GM23338 (cell line): Measurements from ENCODE around the gene GEN1. TPM values are rescaled to one million over a fixed set of nuclear protein-coding genes. Genes with fewer than 3 reads are reported as not detected.

Experiments
- ATAC-seq: fragments of 200-7000 bp; cut with Tn5 transposase; 3 replicates; pipeline ENCODE4 v1.9.1; 2020
- DNase-seq: peaks from one replicate; pipeline ENCODE4 v3.0.0-alpha.2; 2015; ENCODE audit warnings: low spot score
- H2AFZ ChIP-seq: fragments of 200-600 bp; sonication (generic); 2 replicates; pipeline ENCODE4 v1.8.0; 2016; ENCODE audit warnings: antibody characterized with exemption, mild to moderate bottlenecking, moderate library complexity
- H3F3A ChIP-seq: fragments of 200-600 bp; sonication (generic); replicated peaks from 2 replicates; pipeline ENCODE4 v1.8.0; 2017; ENCODE audit warnings: antibody characterized with exemption, mixed run types, low read depth
- H3K27ac ChIP-seq: fragments of 200-600 bp; sonication (generic); 2 replicates; pipeline ENCODE4 v1.6.1; 2016; ENCODE audit warnings: low read depth
- H3K27me3 ChIP-seq: fragments of 200-600 bp; sonication (generic); 2 replicates; pipeline ENCODE4 v1.8.0; 2016; ENCODE audit warnings: mild to moderate bottlenecking, mixed run types, moderate library complexity; ENCODE audit not compliant: insufficient read depth
- H3K36me3 ChIP-seq: fragments of 200-600 bp; sonication (generic); 2 replicates; pipeline ENCODE4 v1.8.0; 2016; ENCODE audit warnings: mild to moderate bottlenecking; ENCODE audit not compliant: insufficient read depth
- H3K4me1 ChIP-seq: fragments of 200-600 bp; sonication (generic); 2 replicates; pipeline ENCODE4 v1.8.0; 2016; ENCODE audit warnings: mild to moderate bottlenecking, moderate library complexity; ENCODE audit not compliant: insufficient read depth
- H3K4me2 ChIP-seq: fragments of 200-600 bp; sonication (generic); 2 replicates; pipeline ENCODE4 v1.7.1; 2017; ENCODE audit warnings: mixed run types
- H3K4me3 ChIP-seq: fragments of 200-600 bp; sonication (generic); 2 replicates; pipeline ENCODE4 v1.6.1; 2016; ENCODE audit warnings: mixed run types
- H3K79me2 ChIP-seq: fragments of 200-600 bp; sonication (generic); replicated peaks from 2 replicates; pipeline ENCODE4 v1.8.0; 2017; ENCODE audit warnings: mild to moderate bottlenecking; ENCODE audit not compliant: insufficient read depth
- H3K9me2 ChIP-seq: fragments of 200-600 bp; sonication (generic); 2 replicates; pipeline ENCODE4 v1.8.0; 2017; ENCODE audit not compliant: insufficient read depth
- H4K20me1 ChIP-seq: fragments of 200-600 bp; sonication (generic); replicated peaks from 2 replicates; pipeline ENCODE4 v1.8.0; 2017; ENCODE audit warnings: mild to moderate bottlenecking; ENCODE audit not compliant: insufficient read depth
- H3K27ac Mint-ChIP-seq: 2 replicates; pipeline ENCODE4 v1.8.0; 2020; ENCODE audit warnings: inconsistent platforms, mild to moderate bottlenecking, moderate library complexity, mixed read lengths
- H3K27me3 Mint-ChIP-seq: 3 replicates; pipeline ENCODE4 v1.8.0; 2022; ENCODE audit warnings: low read depth, mild to moderate bottlenecking, moderate library complexity, mixed read lengths, inconsistent platforms; ENCODE audit not compliant: insufficient read depth, poor library complexity
- H3K36me3 Mint-ChIP-seq: 3 replicates; pipeline ENCODE4 v1.8.0; 2021; ENCODE audit warnings: low read depth, mild to moderate bottlenecking, inconsistent platforms, moderate library complexity, mixed read lengths
- H3K4me1 Mint-ChIP-seq: 3 replicates; pipeline ENCODE4 v1.8.0; 2020; ENCODE audit warnings: mild to moderate bottlenecking, inconsistent platforms, mixed read lengths
- H3K4me3 Mint-ChIP-seq: 3 replicates; pipeline ENCODE4 v1.8.0; 2021; ENCODE audit warnings: moderate library complexity, mild to moderate bottlenecking, inconsistent platforms, mixed read lengths
- H3K9me3 Mint-ChIP-seq: 3 replicates; pipeline ENCODE4 v1.8.0; 2020; ENCODE audit warnings: moderate library complexity, mild to moderate bottlenecking, inconsistent platforms, mixed read lengths
- CREB1 ChIP-seq: fragments of 250-450 bp; sonication (Bioruptor Pico); IDR thresholded peaks from 2 replicates; pipeline ENCODE4 v1.5.0; 2020; ENCODE audit warnings: low read depth, mild to moderate bottlenecking, moderate library complexity
- NANOG ChIP-seq: IDR thresholded peaks from 2 replicates; pipeline ENCODE4 v1.6.1; 2016; ENCODE audit warnings: antibody characterized with exemption, borderline replicate concordance
- POLR2AphosphoS5 ChIP-seq: IDR thresholded peaks from 2 replicates; pipeline ENCODE4 v1.6.1; 2016; ENCODE audit warnings: antibody characterized with exemption, low read depth
- ZNF331 ChIP-seq: fragments of 250-450 bp; sonication (Bioruptor Pico); IDR thresholded peaks from 2 replicates; pipeline ENCODE4 v1.5.0; 2020; ENCODE audit warnings: low read depth, mild to moderate bottlenecking, moderate library complexity
- polyA plus RNA-seq: library from polyadenylated mRNA; unstranded; fragments of >200 nt; fragmentation: Nextera tagmentation; extraction: Ambion mirVana; gene quantifications from 2 replicates; pipeline ENCODE4 v1.2.1, GENCODE V29; 2016
- total RNA-seq: library from RNA; depleted of rRNA; stranded (reverse); fragments of >200 nt; shearing (Covaris generic); gene quantifications from 2 replicates; pipeline ENCODE4 v1.2.3, GENCODE V29; 2014
- TF ChIP-seq, protein P1 (sequence below): IDR thresholded peaks from one replicate; pipeline ENCODE4 v1.6.1; 2018; ENCODE audit warnings: antibody characterized with exemption; ENCODE audit not compliant: unreplicated experiment
- TF ChIP-seq, protein P2 (sequence below): fragments of 250-450 bp; sonication (Bioruptor Pico); IDR thresholded peaks from 2 replicates; pipeline ENCODE4 v1.5.0; 2020; ENCODE audit warnings: mild to moderate bottlenecking, moderate library complexity
- TF ChIP-seq, protein P3 (sequence below), 2 experiments: fragments of 200-600 bp in 1 of 2; sonication (generic) in 1 of 2; conservative IDR thresholded peaks; 2 replicates each; pipeline versions ENCODE4 v1.5.1 to v1.6.1; 2016 to 2017; ENCODE audit warnings: antibody characterized with exemption in 2 of 2, low read depth in 2 of 2, mild to moderate bottlenecking in 2 of 2, moderate library complexity in 1 of 2

Gene GEN1
- total and polyA plus RNA-seq, 2 experiments from 2014 or later, result 14.2 to 43.3 TPM

DNA sequence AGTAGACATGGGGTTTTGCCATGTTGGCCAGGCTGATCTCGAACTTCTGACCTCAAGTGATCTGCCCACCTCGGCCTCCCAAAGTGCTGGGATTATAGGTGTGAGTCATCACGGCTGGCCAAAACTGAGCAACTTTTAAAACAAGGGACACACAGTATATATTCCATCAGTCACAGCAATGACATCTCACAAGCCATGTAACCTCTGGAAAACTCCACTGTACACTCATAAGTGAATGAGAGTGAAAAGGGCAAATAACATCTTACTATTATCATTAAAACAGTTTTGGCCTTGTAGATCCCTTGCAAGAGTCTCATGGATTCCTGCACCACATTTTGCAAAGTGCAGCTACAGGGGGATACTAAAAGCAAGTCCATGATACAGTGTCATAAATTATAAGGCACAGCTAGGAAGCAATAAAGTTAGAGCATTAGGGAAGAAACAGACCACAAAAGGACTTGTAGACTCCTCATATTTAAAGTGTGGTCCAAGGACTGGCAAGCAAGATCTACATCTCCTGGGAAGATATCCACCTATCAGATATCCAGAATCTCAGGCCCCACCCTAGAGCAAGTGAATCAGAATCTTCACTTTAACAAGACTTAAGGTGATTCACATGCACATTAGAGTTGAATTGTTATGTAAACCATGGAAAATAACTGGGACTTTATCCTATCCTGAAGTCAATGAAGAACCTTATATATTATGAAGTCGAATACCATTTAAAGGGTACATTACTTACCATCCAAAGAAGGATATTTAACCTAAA, 6.1 kb upstream of the GEN1 start:
- peak overlapping the region; percentile 13; the same call in 1 of the 2 replicates for H3K4me3 ChIP-seq
- H3F3A ChIP-seq, result no peaks in the 10 kb centered on the region
- H3K27ac Mint-ChIP-seq, result peak overlapping the region; percentile 90
- TF ChIP-seq NANOG, result peak; percentile 65; the same call in 1 of the 2 replicates
- TF ChIP-seq, protein P1, sequence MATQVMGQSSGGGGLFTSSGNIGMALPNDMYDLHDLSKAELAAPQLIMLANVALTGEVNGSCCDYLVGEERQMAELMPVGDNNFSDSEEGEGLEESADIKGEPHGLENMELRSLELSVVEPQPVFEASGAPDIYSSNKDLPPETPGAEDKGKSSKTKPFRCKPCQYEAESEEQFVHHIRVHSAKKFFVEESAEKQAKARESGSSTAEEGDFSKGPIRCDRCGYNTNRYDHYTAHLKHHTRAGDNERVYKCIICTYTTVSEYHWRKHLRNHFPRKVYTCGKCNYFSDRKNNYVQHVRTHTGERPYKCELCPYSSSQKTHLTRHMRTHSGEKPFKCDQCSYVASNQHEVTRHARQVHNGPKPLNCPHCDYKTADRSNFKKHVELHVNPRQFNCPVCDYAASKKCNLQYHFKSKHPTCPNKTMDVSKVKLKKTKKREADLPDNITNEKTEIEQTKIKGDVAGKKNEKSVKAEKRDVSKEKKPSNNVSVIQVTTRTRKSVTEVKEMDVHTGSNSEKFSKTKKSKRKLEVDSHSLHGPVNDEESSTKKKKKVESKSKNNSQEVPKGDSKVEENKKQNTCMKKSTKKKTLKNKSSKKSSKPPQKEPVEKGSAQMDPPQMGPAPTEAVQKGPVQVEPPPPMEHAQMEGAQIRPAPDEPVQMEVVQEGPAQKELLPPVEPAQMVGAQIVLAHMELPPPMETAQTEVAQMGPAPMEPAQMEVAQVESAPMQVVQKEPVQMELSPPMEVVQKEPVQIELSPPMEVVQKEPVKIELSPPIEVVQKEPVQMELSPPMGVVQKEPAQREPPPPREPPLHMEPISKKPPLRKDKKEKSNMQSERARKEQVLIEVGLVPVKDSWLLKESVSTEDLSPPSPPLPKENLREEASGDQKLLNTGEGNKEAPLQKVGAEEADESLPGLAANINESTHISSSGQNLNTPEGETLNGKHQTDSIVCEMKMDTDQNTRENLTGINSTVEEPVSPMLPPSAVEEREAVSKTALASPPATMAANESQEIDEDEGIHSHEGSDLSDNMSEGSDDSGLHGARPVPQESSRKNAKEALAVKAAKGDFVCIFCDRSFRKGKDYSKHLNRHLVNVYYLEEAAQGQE, result no peak
- H3K27me3 ChIP-seq, result no peaks in the 10 kb centered on the region
- H3K4me1 ChIP-seq, result peaks cover 40% of the 10 kb centered on the region
- no peak overlapping the region for H2AFZ ChIP-seq
- peaks cover 4% of the 10 kb centered on the region; the same call in 1 of the 2 replicates for H4K20me1 ChIP-seq
- no peaks in the 10 kb centered on the region for H3K9me3 Mint-ChIP-seq
- H3K27me3 Mint-ChIP-seq, result peaks cover 2% of the 10 kb centered on the region
- H3K4me1 Mint-ChIP-seq, result peaks cover 35% of the 10 kb centered on the region
- ATAC-seq, result peak; percentile 95
- H3K79me2 ChIP-seq, result peaks cover 76% of the 10 kb centered on the region
- H3K4me2 ChIP-seq, result peak overlapping the region; percentile 39
- H3K9me2 ChIP-seq, result peaks cover 4% of the 10 kb centered on the region; the same call in 1 of the 2 replicates
- peaks cover 20% of the 10 kb centered on the region; the same call in 2 of the 3 replicates for H3K36me3 Mint-ChIP-seq
- H3K27ac ChIP-seq, result peak overlapping the region; percentile 80
- peak; percentile 88 for DNase-seq
- no peaks in the 10 kb centered on the region for H3K36me3 ChIP-seq
- peak overlapping the region; percentile 54 for H3K4me3 Mint-ChIP-seq

DNA sequence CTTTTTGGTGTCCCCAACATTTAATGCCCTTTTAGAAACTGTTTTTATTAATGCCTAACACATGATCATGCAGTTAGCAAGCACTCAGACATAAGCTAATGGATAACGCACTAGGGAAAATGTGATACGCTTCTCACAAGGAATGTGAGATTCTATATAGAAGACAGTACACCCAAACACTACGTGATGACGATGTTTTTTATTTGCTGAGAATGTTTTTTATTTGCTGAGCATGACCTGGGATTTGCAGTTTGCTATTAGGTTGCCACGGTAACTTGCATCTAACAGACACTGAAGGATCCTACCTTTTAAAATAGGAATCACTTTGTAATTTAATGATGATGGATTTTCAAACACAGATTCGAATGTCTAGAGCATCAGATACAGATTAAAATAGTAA, 5.2 kb upstream of the GEN1 start:
- H3K4me3 ChIP-seq, result peak overlapping the region; percentile 13; the same call in 1 of the 2 replicates
- H3K36me3 ChIP-seq, result no peaks in the 10 kb centered on the region
- H3K36me3 Mint-ChIP-seq, result peaks cover 16% of the 10 kb centered on the region; the same call in 2 of the 3 replicates
- H4K20me1 ChIP-seq, result no peaks in the 10 kb centered on the region; the same call in 1 of the 2 replicates
- peaks cover 40% of the 10 kb centered on the region for H3K4me1 ChIP-seq
- H3K4me2 ChIP-seq, result peak overlapping the region; percentile 39
- no peaks in the 10 kb centered on the region for H3K27me3 ChIP-seq
- peaks cover 2% of the 10 kb centered on the region for H3K27me3 Mint-ChIP-seq
- H3K27ac ChIP-seq, result peak overlapping the region; percentile 75
- H3K4me1 Mint-ChIP-seq, result peaks cover 35% of the 10 kb centered on the region
- peak overlapping the region; percentile 94 for H3K27ac Mint-ChIP-seq
- DNase-seq (peak; percentile 51), ATAC-seq (no peak)
- no peak overlapping the region for H2AFZ ChIP-seq
- H3K9me2 ChIP-seq, result peaks cover 4% of the 10 kb centered on the region; the same call in 1 of the 2 replicates
- H3K9me3 Mint-ChIP-seq, result no peaks in the 10 kb centered on the region
- H3K4me3 Mint-ChIP-seq, result peak overlapping the region; percentile 42; the same call in 2 of the 3 replicates
- H3K79me2 ChIP-seq, result peaks cover 75% of the 10 kb centered on the region
- no peaks in the 10 kb centered on the region for H3F3A ChIP-seq
- TF ChIP-seq, protein P2, sequence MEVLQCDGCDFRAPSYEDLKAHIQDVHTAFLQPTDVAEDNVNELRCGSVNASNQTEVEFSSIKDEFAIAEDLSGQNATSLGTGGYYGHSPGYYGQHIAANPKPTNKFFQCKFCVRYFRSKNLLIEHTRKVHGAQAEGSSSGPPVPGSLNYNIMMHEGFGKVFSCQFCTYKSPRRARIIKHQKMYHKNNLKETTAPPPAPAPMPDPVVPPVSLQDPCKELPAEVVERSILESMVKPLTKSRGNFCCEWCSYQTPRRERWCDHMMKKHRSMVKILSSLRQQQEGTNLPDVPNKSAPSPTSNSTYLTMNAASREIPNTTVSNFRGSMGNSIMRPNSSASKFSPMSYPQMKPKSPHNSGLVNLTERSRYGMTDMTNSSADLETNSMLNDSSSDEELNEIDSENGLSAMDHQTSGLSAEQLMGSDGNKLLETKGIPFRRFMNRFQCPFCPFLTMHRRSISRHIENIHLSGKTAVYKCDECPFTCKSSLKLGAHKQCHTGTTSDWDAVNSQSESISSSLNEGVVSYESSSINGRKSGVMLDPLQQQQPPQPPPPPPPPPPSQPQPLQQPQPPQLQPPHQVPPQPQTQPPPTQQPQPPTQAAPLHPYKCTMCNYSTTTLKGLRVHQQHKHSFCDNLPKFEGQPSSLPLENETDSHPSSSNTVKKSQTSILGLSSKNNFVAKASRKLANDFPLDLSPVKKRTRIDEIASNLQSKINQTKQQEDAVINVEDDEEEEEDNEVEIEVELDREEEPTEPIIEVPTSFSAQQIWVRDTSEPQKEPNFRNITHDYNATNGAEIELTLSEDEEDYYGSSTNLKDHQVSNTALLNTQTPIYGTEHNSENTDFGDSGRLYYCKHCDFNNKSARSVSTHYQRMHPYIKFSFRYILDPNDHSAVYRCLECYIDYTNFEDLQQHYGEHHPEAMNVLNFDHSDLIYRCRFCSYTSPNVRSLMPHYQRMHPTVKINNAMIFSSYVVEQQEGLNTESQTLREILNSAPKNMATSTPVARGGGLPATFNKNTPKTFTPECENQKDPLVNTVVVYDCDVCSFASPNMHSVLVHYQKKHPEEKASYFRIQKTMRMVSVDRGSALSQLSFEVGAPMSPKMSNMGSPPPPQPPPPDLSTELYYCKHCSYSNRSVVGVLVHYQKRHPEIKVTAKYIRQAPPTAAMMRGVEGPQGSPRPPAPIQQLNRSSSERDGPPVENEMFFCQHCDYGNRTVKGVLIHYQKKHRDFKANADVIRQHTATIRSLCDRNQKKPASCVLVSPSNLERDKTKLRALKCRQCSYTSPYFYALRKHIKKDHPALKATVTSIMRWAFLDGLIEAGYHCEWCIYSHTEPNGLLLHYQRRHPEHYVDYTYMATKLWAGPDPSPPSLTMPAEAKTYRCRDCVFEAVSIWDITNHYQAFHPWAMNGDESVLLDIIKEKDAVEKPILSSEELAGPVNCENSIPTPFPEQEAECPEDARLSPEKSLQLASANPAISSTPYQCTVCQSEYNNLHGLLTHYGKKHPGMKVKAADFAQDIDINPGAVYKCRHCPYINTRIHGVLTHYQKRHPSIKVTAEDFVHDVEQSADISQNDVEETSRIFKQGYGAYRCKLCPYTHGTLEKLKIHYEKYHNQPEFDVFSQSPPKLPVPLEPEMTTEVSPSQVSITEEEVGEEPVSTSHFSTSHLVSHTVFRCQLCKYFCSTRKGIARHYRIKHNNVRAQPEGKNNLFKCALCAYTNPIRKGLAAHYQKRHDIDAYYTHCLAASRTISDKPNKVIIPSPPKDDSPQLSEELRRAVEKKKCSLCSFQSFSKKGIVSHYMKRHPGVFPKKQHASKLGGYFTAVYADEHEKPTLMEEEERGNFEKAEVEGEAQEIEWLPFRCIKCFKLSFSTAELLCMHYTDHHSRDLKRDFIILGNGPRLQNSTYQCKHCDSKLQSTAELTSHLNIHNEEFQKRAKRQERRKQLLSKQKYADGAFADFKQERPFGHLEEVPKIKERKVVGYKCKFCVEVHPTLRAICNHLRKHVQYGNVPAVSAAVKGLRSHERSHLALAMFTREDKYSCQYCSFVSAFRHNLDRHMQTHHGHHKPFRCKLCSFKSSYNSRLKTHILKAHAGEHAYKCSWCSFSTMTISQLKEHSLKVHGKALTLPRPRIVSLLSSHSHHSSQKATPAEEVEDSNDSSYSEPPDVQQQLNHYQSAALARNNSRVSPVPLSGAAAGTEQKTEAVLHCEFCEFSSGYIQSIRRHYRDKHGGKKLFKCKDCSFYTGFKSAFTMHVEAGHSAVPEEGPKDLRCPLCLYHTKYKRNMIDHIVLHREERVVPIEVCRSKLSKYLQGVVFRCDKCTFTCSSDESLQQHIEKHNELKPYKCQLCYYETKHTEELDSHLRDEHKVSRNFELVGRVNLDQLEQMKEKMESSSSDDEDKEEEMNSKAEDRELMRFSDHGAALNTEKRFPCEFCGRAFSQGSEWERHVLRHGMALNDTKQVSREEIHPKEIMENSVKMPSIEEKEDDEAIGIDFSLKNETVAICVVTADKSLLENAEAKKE (CRISPR knock-in tag), result no peak
- TF ChIP-seq POLR2AphosphoS5 (no peak), ZNF331 (CRISPR knock-in tag) (no peak), CREB1 (CRISPR knock-in tag) (no peak)
- TF ChIP-seq, protein P3, sequence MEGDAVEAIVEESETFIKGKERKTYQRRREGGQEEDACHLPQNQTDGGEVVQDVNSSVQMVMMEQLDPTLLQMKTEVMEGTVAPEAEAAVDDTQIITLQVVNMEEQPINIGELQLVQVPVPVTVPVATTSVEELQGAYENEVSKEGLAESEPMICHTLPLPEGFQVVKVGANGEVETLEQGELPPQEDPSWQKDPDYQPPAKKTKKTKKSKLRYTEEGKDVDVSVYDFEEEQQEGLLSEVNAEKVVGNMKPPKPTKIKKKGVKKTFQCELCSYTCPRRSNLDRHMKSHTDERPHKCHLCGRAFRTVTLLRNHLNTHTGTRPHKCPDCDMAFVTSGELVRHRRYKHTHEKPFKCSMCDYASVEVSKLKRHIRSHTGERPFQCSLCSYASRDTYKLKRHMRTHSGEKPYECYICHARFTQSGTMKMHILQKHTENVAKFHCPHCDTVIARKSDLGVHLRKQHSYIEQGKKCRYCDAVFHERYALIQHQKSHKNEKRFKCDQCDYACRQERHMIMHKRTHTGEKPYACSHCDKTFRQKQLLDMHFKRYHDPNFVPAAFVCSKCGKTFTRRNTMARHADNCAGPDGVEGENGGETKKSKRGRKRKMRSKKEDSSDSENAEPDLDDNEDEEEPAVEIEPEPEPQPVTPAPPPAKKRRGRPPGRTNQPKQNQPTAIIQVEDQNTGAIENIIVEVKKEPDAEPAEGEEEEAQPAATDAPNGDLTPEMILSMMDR (conservative IDR thresholded peaks at IDR 0.05; ENCODE audit: low read depth in 2 of 2), result no peak
